Stomach smooth muscle (tissue), 2 donors: ENCODE results near the gene RNU1-2.
"Not testable (repeated sequence)": the region's sequence is repeated elsewhere in the genome, so short reads cannot be mapped to it uniquely, and the experiment has no call there.

Source experiments
- H3K27ac ChIP-seq: one replicate; pipeline ENCODE4 v1.7.0; 2013; ENCODE audit warnings: mild to moderate bottlenecking, low read length, inconsistent platforms
- H3K27me3 ChIP-seq, 2 donors: one replicate each; pipeline ENCODE4 v1.7.0; 2013; ENCODE audit warnings: low read length in 2 of 2; ENCODE audit not compliant: insufficient read depth in 2 of 2, control insufficient read depth in 1 of 2
- H3K36me3 ChIP-seq, 2 donors: one replicate each; pipeline ENCODE4 v1.7.0; 2013; ENCODE audit warnings: low read length in 2 of 2; ENCODE audit not compliant: control insufficient read depth in 2 of 2, insufficient read depth in 2 of 2
- H3K4me1 ChIP-seq: one replicate; pipeline ENCODE4 v1.7.0; 2013; ENCODE audit warnings: low read length; ENCODE audit not compliant: control insufficient read depth, insufficient read depth
- H3K4me3 ChIP-seq, 2 donors: one replicate each; pipeline ENCODE4 v1.7.0; 2013; ENCODE audit warnings: low read length in 2 of 2
- H3K9ac ChIP-seq, 2 donors: one replicate each; pipeline ENCODE4 v1.7.0; 2013; ENCODE audit warnings: low read length in 2 of 2, mild to moderate bottlenecking in 1 of 2
- H3K9me3 ChIP-seq, 2 donors: one replicate each; pipeline ENCODE4 v1.7.0; 2013; ENCODE audit warnings: low read length in 2 of 2; ENCODE audit not compliant: control insufficient read depth in 2 of 2
- donor health status: healthy.
- donor health status: Pancreatic carcinoma.

RNU1-2 gene

GRCh38 chr1:16912742-16913141 lies 17.0 kb downstream of the RNU1-2 start:
- not testable (repeated sequence) for H3K36me3 ChIP-seq, H3K4me3 ChIP-seq, H3K9ac ChIP-seq, H3K9me3 ChIP-seq, H3K27ac ChIP-seq, H3K27me3 ChIP-seq
- peaks cover 20% of the 10 kb centered on the region for H3K4me1 ChIP-seq

- Histone ChIP-seq H3K36me3 (no peaks in the 10 kb centered on the region), H3K27ac (peak overlapping the region; percentile 75), H3K4me1 (peaks cover 20% of the 10 kb centered on the region), H3K9me3 (no peaks in the 10 kb centered on the region), H3K9ac (peak overlapping the region; percentile 2 to 90), H3K4me3 (peak overlapping the region; percentile 42 to 82), H3K27me3 (no peaks in the 10 kb centered on the region)
Measured at GRCh38 chr1:16913181-16913832, 17.5 kb downstream of the RNU1-2 start.

GRCh38 chr1:16913833-16914662 lies 18.3 kb downstream of the RNU1-2 start:
- Histone ChIP-seq H3K9ac (peak overlapping the region; percentile 70 to 90), H3K36me3 (no peaks in the 10 kb centered on the region), H3K4me1 (peaks cover 20% of the 10 kb centered on the region), H3K27me3 (no peaks in the 10 kb centered on the region), H3K27ac (peak overlapping the region; percentile 75), H3K9me3 (no peaks in the 10 kb centered on the region), H3K4me3 (peak overlapping the region; percentile 62 to 91)

GRCh38 chr1:16914928-16915626 lies 19.3 kb downstream of the RNU1-2 start:
- Histone ChIP-seq H3K4me1 (peaks cover 23% of the 10 kb centered on the region), H3K9ac (peak overlapping the region; percentile 70 to 82), H3K4me3 (peak overlapping the region; percentile 62 to 91), H3K27ac (peak overlapping the region; percentile 55)
- H3K9me3 ChIP-seq, H3K27me3 ChIP-seq, H3K36me3 ChIP-seq: not testable (repeated sequence)

GRCh38 chr1:16915627-16915973 lies 19.8 kb downstream of the RNU1-2 start:
- Histone ChIP-seq H3K4me3 (no peak overlapping the region), H3K36me3 (no peaks in the 10 kb centered on the region), H3K27me3 (no peaks in the 10 kb centered on the region), H3K9me3 (no peaks in the 10 kb centered on the region), H3K9ac (no peak overlapping the region), H3K27ac (no peak overlapping the region), H3K4me1 (peaks cover 23% of the 10 kb centered on the region)

- not testable (repeated sequence) for H3K36me3 ChIP-seq, H3K27ac ChIP-seq, H3K9ac ChIP-seq, H3K9me3 ChIP-seq, H3K4me3 ChIP-seq, H3K27me3 ChIP-seq
- peaks cover 24% of the 10 kb centered on the region for H3K4me1 ChIP-seq
Measured at GRCh38 chr1:16916036-16916880, 20.5 kb downstream of the RNU1-2 start.

GRCh38 chr1:16918371-16918770 lies 22.6 kb downstream of the RNU1-2 start:
- Histone ChIP-seq H3K4me1 (peaks cover 25% of the 10 kb centered on the region), H3K9me3 (no peaks in the 10 kb centered on the region), H3K9ac (no peak overlapping the region), H3K36me3 (no peaks in the 10 kb centered on the region), H3K27ac (no peak overlapping the region), H3K27me3 (no peaks in the 10 kb centered on the region), H3K4me3 (no peak overlapping the region)

- peaks cover 21% of the 10 kb centered on the region for H3K4me1 ChIP-seq
- H3K36me3 ChIP-seq, H3K9ac ChIP-seq, H3K27ac ChIP-seq, H3K9me3 ChIP-seq, H3K27me3 ChIP-seq, H3K4me3 ChIP-seq: not testable (repeated sequence)
Measured at GRCh38 chr1:16918936-16919665, 23.3 kb downstream of the RNU1-2 start.

- no peaks in the 10 kb centered on the region for H3K9me3 ChIP-seq
- no peak overlapping the region for H3K4me3 ChIP-seq
- H3K4me1 ChIP-seq = peaks cover 16% of the 10 kb centered on the region
- H3K36me3 ChIP-seq = peaks cover 0 to 3% of the 10 kb centered on the region in 2 donors
- H3K27me3 ChIP-seq = no peaks in the 10 kb centered on the region
- H3K9ac ChIP-seq = no peak overlapping the region
- no peak overlapping the region for H3K27ac ChIP-seq
Measured at GRCh38 chr1:16920951-16921350, 25.2 kb downstream of the RNU1-2 start.
